Choroid plexus epithelial cell (primary cell): ENCODE measurements around the gene POM121L2.

Experiments used
- DNase-seq: peaks from one replicate; pipeline ENCODE4 v3.0.0-alpha.2; 2010; ENCODE audit warnings: low read depth
- H3K4me3 ChIP-seq: 2 replicates; pipeline ENCODE4 v1.5.1; 2011; ENCODE audit warnings: low read depth, mild to moderate bottlenecking, control low read depth, low read length, moderate library complexity
- CTCF ChIP-seq: conservative IDR thresholded peaks from 2 replicates; pipeline ENCODE4 v1.5.1; 2011; ENCODE audit warnings: low read depth, mild to moderate bottlenecking, control low read depth, inconsistent platforms, low read length, moderate library complexity

POM121L2 gene

GRCh38 chr6:27263886-27264285 is 48.2 kb downstream of the POM121L2 start:
- TF ChIP-seq CTCF, result no peak
- H3K4me3 ChIP-seq, result no peak overlapping the region
- DNase-seq, result no peak

- DNase-seq, result no peak
- no peak for TF ChIP-seq CTCF
- peak overlapping the region; percentile 2 for H3K4me3 ChIP-seq
These were observed 51.2 kb downstream of the POM121L2 start for GRCh38 chr6:27260836-27261375.

- DNase-seq, result no peak
- H3K4me3 ChIP-seq, result peak overlapping the region; percentile 8
- no peak for TF ChIP-seq CTCF
These were observed 51.7 kb downstream of the POM121L2 start for GRCh38 chr6:27260369-27260768.
